ENCODE measurements around the gene TENM3. TPM values are rescaled to one million over a fixed set of nuclear protein-coding genes. Genes with fewer than 3 reads are reported as not detected.
A peak's percentile ranks its signal among the peaks of the same experiment; 100 is the strongest.

TENM3 gene
- total RNA-seq, 1 experiment from 2014 or later: 0.87 TPM

- no peak overlapping the region for H2AFZ ChIP-seq (ENCODE audit: low read length)
- H3K79me2 ChIP-seq (ENCODE audit: low read length): no peaks in the 10 kb centered on the region
- H3K4me2 ChIP-seq (ENCODE audit: low read length): no peak overlapping the region
- ChIA-PET CTCF (no interaction called here), POLR2A (ENCODE audit: unreplicated experiment) (no interaction called here)
- no peaks in the 10 kb centered on the region for H3K4me1 ChIP-seq (ENCODE audit: insufficient read depth, low read length)
- H3K36me3 ChIP-seq (ENCODE audit: low read depth, low read length): no peaks in the 10 kb centered on the region
- H3K27ac ChIP-seq (ENCODE audit: low read length): no peak overlapping the region
- DNase-seq (no peak), ATAC-seq (no peak)
- H3K9ac ChIP-seq (ENCODE audit: low read length): no peak overlapping the region
- H3K9me2 ChIP-seq (replicated peaks; ENCODE audit: low read length): no peaks in the 10 kb centered on the region
- intact Hi-C loops (cut with micrococcal nuclease): no loop called here
- peaks cover 6% of the 10 kb centered on the region; the same call in 1 of the 2 replicates for H3K27me3 ChIP-seq (ENCODE audit: low read length)
- no peaks in the 10 kb centered on the region for H3F3A ChIP-seq (ENCODE audit: low read length, unreplicated experiment)
- BruUV-seq (replicated peaks): no TSS peak
- no peak overlapping the region for H3K4me3 ChIP-seq (ENCODE audit: low read length)
- H3K9me3 ChIP-seq (ENCODE audit: low read length): no peaks in the 10 kb centered on the region
- no peak for TF ChIP-seq EZH2 (IDR thresholded peaks at IDR 0.05; ENCODE audit: low read length, unreplicated experiment)
- no peak for TF ChIP-seq EZH2phosphoT487 (IDR thresholded peaks at IDR 0.05; ENCODE audit: borderline replicate concordance, low read length)
- TF ChIP-seq CTCF (conservative IDR thresholded peaks at IDR 0.05; ENCODE audit: low read depth, low read length): no peak
- H4K20me1 ChIP-seq (ENCODE audit: low read length): no peaks in the 10 kb centered on the region
These were observed 199.9 kb downstream of the TENM3 start for GRCh38 chr4:182443070-182443469.

GRCh38 chr4:182447767-182448280, 204.6 kb downstream of the TENM3 start:
- TF ChIP-seq EZH2 (IDR thresholded peaks at IDR 0.05; ENCODE audit: low read length, unreplicated experiment) (no peak), CTCF (conservative IDR thresholded peaks at IDR 0.05; ENCODE audit: low read depth, low read length) (no peak), EZH2phosphoT487 (IDR thresholded peaks at IDR 0.05; ENCODE audit: borderline replicate concordance, low read length) (no peak)
- peak overlapping the region; percentile 70; the same call in 1 of the 2 replicates for H3K4me3 ChIP-seq (ENCODE audit: low read length)
- ATAC-seq (no peak), DNase-seq (no peak)
- H3K4me1 ChIP-seq (ENCODE audit: insufficient read depth, low read length): 0 out of 2 replicates have a peak, but pooled peaks cover 5% of the 10 kb centered on the region
- intact Hi-C loops (cut with micrococcal nuclease): no loop called here
- no peaks in the 10 kb centered on the region for H3K9me2 ChIP-seq (replicated peaks; ENCODE audit: low read length)
- no TSS peak for BruUV-seq (replicated peaks)
- H3K79me2 ChIP-seq (ENCODE audit: low read length): no peaks in the 10 kb centered on the region
- no peak overlapping the region for H3K27ac ChIP-seq (ENCODE audit: low read length)
- no peaks in the 10 kb centered on the region for H3K36me3 ChIP-seq (ENCODE audit: low read depth, low read length)
- H3K4me2 ChIP-seq (ENCODE audit: low read length): peak overlapping the region; percentile 81
- no peak overlapping the region for H3K9ac ChIP-seq (ENCODE audit: low read length)
- H3K27me3 ChIP-seq (ENCODE audit: low read length): peaks cover 34% of the 10 kb centered on the region
- CTCF ChIA-PET: no interaction called here
- H4K20me1 ChIP-seq (ENCODE audit: low read length): no peaks in the 10 kb centered on the region
- POLR2A ChIA-PET (ENCODE audit: unreplicated experiment): interaction anchor here (0.6 kb wide), 1 partner anchor 30 kb away, joined by 5 read pairs; no protein-coding TSS in a partner anchor
- H2AFZ ChIP-seq (ENCODE audit: low read length): no peak overlapping the region
- H3F3A ChIP-seq (ENCODE audit: low read length, unreplicated experiment): no peaks in the 10 kb centered on the region
- no peaks in the 10 kb centered on the region for H3K9me3 ChIP-seq (ENCODE audit: low read length)
